Nephron (organoid): ENCODE results near the gene EFCAB8.

Experiments used
- H3K27ac Mint-ChIP-seq, 3 experiments: 2 replicates each; pipeline ENCODE4 v1.8.0; 2020; ENCODE audit warnings: mixed read lengths in 3 of 3, mild to moderate bottlenecking in 2 of 3, moderate library complexity in 1 of 3
- H3K27me3 Mint-ChIP-seq: 2 replicates; pipeline ENCODE4 v1.8.0; 2021; ENCODE audit warnings: low read depth, mild to moderate bottlenecking, moderate library complexity, mixed read lengths
- H3K36me3 Mint-ChIP-seq: 2 replicates; pipeline ENCODE4 v1.8.0; 2020; ENCODE audit warnings: low read depth, mixed read lengths
- H3K4me1 Mint-ChIP-seq: 2 replicates; pipeline ENCODE4 v1.8.0; 2020; ENCODE audit warnings: mixed read lengths
- H3K4me3 Mint-ChIP-seq, 3 experiments: 2 replicates each; pipeline ENCODE4 v1.8.0; 2020; ENCODE audit warnings: mild to moderate bottlenecking in 3 of 3, mixed read lengths in 3 of 3, moderate library complexity in 2 of 3
- H3K9me3 Mint-ChIP-seq: 2 replicates; pipeline ENCODE4 v1.8.0; 2020; ENCODE audit warnings: mixed read lengths
- TF ChIP-seq, protein P1 (sequence below), 3 experiments: fragments of 200-600 bp; sonication (generic); IDR thresholded peaks; one replicate each; pipeline ENCODE4 v1.5.0; 2021; ENCODE audit warnings: antibody characterized with exemption in 3 of 3; ENCODE audit not compliant: unreplicated experiment in 3 of 3

Gene EFCAB8

GRCh38 chr20:32966881-32967781 lies 108.4 kb downstream of the EFCAB8 start:
- Mint-ChIP-seq H3K4me3 (no peak overlapping the region), H3K27me3 (peaks cover 8% of the 10 kb centered on the region), H3K36me3 (no peaks in the 10 kb centered on the region), H3K4me1 (no peaks in the 10 kb centered on the region), H3K9me3 (no peaks in the 10 kb centered on the region), H3K27ac (no peak overlapping the region)
- TF ChIP-seq, protein P1, sequence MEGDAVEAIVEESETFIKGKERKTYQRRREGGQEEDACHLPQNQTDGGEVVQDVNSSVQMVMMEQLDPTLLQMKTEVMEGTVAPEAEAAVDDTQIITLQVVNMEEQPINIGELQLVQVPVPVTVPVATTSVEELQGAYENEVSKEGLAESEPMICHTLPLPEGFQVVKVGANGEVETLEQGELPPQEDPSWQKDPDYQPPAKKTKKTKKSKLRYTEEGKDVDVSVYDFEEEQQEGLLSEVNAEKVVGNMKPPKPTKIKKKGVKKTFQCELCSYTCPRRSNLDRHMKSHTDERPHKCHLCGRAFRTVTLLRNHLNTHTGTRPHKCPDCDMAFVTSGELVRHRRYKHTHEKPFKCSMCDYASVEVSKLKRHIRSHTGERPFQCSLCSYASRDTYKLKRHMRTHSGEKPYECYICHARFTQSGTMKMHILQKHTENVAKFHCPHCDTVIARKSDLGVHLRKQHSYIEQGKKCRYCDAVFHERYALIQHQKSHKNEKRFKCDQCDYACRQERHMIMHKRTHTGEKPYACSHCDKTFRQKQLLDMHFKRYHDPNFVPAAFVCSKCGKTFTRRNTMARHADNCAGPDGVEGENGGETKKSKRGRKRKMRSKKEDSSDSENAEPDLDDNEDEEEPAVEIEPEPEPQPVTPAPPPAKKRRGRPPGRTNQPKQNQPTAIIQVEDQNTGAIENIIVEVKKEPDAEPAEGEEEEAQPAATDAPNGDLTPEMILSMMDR (IDR thresholded peaks at IDR 0.05; ENCODE audit: unreplicated experiment in 3 of 3) = no peak

DNA sequence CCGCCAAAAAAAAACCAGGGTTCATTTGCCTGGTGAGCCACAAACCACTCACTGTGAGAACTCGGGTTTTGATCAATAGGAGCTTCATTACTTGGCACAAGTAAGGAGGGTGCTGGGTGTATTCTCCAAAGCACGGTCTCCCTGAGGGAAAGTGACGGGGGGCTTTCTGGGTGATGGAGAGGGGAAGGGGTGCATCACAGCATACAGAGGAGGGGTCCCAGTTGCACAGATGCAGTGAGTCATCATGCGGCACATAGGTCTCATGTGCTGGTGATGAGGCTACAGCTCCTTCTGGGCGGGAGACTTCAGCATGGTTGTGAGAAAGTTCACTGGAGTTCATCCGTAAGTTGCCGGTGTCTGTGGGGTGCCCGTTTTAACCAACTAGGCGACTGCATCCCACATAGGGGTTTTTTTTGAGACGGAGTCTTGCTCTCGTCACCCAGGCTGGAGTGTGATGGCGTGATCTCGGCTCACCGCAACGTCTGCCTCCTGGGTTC lies 109.3 kb downstream of the EFCAB8 start:
- Mint-ChIP-seq H3K27ac (no peak overlapping the region), H3K4me3 (no peak overlapping the region), H3K9me3 (no peaks in the 10 kb centered on the region), H3K4me1 (no peaks in the 10 kb centered on the region), H3K36me3 (no peaks in the 10 kb centered on the region), H3K27me3 (peaks cover 8% of the 10 kb centered on the region)
- TF ChIP-seq, protein P1 (IDR thresholded peaks at IDR 0.05; ENCODE audit: unreplicated experiment in 3 of 3) = no peak

GRCh38 chr20:32968478-32969241 lies 109.9 kb downstream of the EFCAB8 start:
- peaks cover 8% of the 10 kb centered on the region for H3K27me3 Mint-ChIP-seq
- H3K4me3 Mint-ChIP-seq = no peak overlapping the region
- TF ChIP-seq, protein P1 (IDR thresholded peaks at IDR 0.05; ENCODE audit: unreplicated experiment in 3 of 3) = no peak
- no peaks in the 10 kb centered on the region for H3K36me3 Mint-ChIP-seq
- no peak overlapping the region for H3K27ac Mint-ChIP-seq
- H3K4me1 Mint-ChIP-seq = no peaks in the 10 kb centered on the region
- no peaks in the 10 kb centered on the region for H3K9me3 Mint-ChIP-seq

DNA sequence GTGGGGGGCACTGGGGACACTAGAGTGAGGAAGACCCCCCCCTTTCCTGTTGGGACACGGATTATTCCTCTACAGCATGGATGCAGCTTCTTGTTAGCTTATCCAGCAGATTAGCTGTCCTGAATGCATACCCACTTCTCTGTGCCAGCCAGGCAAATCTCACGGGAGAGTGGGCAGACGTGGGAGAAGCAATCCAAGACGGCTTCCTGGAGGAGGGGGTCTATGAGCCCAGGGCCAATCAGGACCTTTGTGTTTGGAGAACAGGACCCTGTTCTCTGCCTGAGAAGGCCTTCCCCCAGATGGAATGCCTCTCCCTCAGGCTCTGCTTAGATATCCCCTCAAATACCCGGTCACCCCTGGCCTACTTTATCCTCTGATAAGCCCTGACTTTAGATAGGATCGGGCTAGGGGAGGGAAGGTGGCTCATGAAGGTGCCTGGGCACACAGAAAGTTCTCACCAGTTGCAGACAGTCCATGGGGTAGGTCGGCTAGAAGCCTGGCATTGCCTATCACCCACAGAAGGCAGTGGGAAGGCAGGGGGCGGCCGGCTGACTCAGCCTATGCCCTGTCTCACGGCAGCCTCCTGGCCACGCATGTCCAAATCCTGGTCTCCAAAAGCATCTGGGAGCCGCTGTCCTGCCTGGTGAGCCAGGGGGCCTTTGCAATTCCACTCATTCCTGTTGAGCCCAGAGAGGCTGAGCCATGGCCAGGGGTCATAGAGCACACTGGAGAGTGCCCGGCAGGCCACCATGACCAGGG lies 110.8 kb downstream of the EFCAB8 start:
- no peaks in the 10 kb centered on the region for H3K36me3 Mint-ChIP-seq
- no peak overlapping the region for H3K4me3 Mint-ChIP-seq

More for the DNA sequence above, 110.8 kb downstream of the EFCAB8 start:
- Mint-ChIP-seq H3K4me1 (no peaks in the 10 kb centered on the region), H3K9me3 (no peaks in the 10 kb centered on the region), H3K27ac (no peak overlapping the region), H3K27me3 (peaks cover 8% of the 10 kb centered on the region)
- TF ChIP-seq, protein P1 (IDR thresholded peaks at IDR 0.05; ENCODE audit: unreplicated experiment in 3 of 3) = no peak
